ENCODE data around the gene ACTN4.

DNA sequence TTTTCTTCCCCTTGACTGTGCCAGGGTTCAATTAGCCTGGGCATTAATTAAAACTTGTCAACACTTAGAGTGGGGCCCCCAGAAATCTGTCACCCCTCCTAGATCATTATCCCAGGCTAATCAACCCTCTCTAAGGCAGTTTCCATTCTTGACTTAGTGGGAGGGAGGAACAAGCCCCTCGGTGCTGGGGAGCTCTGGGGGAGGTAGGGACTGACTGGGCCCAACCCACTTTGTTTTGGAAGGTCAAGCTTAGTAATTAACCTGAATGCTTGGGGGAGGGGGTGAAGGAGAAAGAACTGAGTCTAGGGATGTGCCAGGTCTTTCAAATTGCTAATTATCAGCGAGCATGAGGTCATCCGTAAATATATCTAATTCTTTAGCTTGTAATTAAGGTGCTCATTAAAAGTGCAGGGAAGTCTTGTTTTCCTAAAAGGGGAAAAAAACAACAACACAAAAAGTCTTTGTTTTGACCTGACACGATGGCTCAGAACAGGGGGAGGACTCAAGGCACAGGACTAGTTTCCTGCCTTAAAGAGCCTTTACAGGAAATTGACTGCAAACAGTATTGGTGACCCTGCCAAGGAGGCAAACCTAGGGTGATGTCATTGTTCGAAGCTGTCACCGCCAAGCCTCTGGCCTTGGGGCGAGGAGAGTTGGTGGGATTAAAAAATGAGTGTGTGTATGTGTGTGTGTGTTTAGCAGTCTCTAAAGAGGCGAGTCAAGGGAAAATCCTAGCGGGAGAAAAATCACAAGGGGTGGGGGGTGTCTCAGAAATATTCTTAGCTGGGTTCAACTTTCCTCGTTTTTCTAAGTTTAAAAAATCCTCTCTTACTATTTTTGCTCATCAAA, 19.4 kb downstream of the ACTN4 start:
- TF ChIP-seq, protein P1, sequence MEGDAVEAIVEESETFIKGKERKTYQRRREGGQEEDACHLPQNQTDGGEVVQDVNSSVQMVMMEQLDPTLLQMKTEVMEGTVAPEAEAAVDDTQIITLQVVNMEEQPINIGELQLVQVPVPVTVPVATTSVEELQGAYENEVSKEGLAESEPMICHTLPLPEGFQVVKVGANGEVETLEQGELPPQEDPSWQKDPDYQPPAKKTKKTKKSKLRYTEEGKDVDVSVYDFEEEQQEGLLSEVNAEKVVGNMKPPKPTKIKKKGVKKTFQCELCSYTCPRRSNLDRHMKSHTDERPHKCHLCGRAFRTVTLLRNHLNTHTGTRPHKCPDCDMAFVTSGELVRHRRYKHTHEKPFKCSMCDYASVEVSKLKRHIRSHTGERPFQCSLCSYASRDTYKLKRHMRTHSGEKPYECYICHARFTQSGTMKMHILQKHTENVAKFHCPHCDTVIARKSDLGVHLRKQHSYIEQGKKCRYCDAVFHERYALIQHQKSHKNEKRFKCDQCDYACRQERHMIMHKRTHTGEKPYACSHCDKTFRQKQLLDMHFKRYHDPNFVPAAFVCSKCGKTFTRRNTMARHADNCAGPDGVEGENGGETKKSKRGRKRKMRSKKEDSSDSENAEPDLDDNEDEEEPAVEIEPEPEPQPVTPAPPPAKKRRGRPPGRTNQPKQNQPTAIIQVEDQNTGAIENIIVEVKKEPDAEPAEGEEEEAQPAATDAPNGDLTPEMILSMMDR (IDR thresholded peaks at IDR 0.05) = no peak
- no peak for TF ChIP-seq POLR2A (IDR thresholded peaks at IDR 0.05)

Data from heart left ventricle (tissue), 13 donors.